CD4-positive, alpha-beta T cell (primary cell): ENCODE data around the gene PHLDA2. TPM values are rescaled to one million over a fixed set of nuclear protein-coding genes. Genes with fewer than 3 reads are reported as not detected.

Experiments used
- ATAC-seq: fragments of 200-7000 bp; cut with Tn5 transposase; one replicate; pipeline ENCODE4 v1.10.0; 2022; ENCODE audit warnings: mild to moderate bottlenecking; ENCODE audit not compliant: poor library complexity
- CTCF ChIA-PET: fragments of 350-600 bp; sonication (Branson Sonifier 250); formaldehyde crosslinking; loops from one replicate; lab custom pipeline; 2021; ENCODE audit warnings: antibody characterized with exemption, inconsistent platforms; lab: Charles Lee
- POLR2A ChIA-PET: fragments of 350-600 bp; sonication (Branson Sonifier 250); formaldehyde crosslinking; loops from one replicate; lab custom pipeline; 2021; ENCODE audit warnings: antibody characterized with exemption, inconsistent platforms; lab: Charles Lee
- DNase-seq, 14 experiments: peaks; one replicate each; pipeline ENCODE4 v3.0.0-alpha.2; 2013 to 2020; ENCODE audit warnings: mixed read lengths in 2 of 14
- H3K27ac ChIP-seq, 2 donors: one replicate each; pipeline versions ENCODE4 v1.5.1 to v1.7.0; 2013; ENCODE audit warnings: low read length in 2 of 2, low read depth in 1 of 2, mild to moderate bottlenecking in 1 of 2
- H3K27me3 ChIP-seq, 2 experiments: 1 replicate in 1 of 2; 2 replicates in 1 of 2; pipeline versions ENCODE4 v1.6.1 to v1.7.0; 2013; ENCODE audit warnings: low read length in 2 of 2, control low read depth in 1 of 2, mild to moderate bottlenecking in 1 of 2, moderate library complexity in 1 of 2; ENCODE audit not compliant: insufficient read depth in 2 of 2, control insufficient read depth in 1 of 2
- H3K36me3 ChIP-seq: one replicate; pipeline ENCODE4 v1.6.1; 2013; ENCODE audit warnings: low read length, control low read depth; ENCODE audit not compliant: insufficient read depth
- H3K4me1 ChIP-seq: one replicate; pipeline ENCODE4 v1.6.1; 2013; ENCODE audit warnings: low read length, control low read depth; ENCODE audit not compliant: insufficient read depth
- H3K4me3 ChIP-seq: one replicate; pipeline ENCODE4 v1.5.1; 2013; ENCODE audit warnings: mild to moderate bottlenecking, low read length, moderate library complexity
- H3K9me3 ChIP-seq, 2 experiments: 1 replicate in 1 of 2; 2 replicates in 1 of 2; pipeline versions ENCODE4 v1.6.1 to v1.7.0; 2013; ENCODE audit warnings: low read length in 2 of 2, mild to moderate bottlenecking in 2 of 2, control low read depth in 1 of 2, moderate library complexity in 1 of 2; ENCODE audit not compliant: control insufficient read depth in 1 of 2, insufficient read depth in 1 of 2
- H3K27ac Mint-ChIP-seq: one replicate; pipeline ENCODE4 v1.8.0; 2020; ENCODE audit warnings: mixed read lengths
- H3K27me3 Mint-ChIP-seq: one replicate; pipeline ENCODE4 v1.8.0; 2021; ENCODE audit warnings: mixed read lengths
- H3K36me3 Mint-ChIP-seq: one replicate; pipeline ENCODE4 v1.8.0; 2021; ENCODE audit warnings: low read depth, mixed read lengths
- H3K4me1 Mint-ChIP-seq: one replicate; pipeline ENCODE4 v1.8.0; 2021; ENCODE audit warnings: low read depth, mixed read lengths
- H3K4me3 Mint-ChIP-seq: one replicate; pipeline ENCODE4 v1.8.0; 2020; ENCODE audit warnings: mild to moderate bottlenecking, mixed read lengths
- H3K9me3 Mint-ChIP-seq: one replicate; pipeline ENCODE4 v1.8.0; 2020; ENCODE audit warnings: mixed read lengths
- intact Hi-C, 2 experiments: fragments of 100-400 bp; cut with DNase I in 1 of 2; cut with micrococcal nuclease in 1 of 2; formaldehyde crosslinking; loops; one replicate each; pipeline versions ENCODE4 v1.15.1 to v1.9.0; 2023 to 2025; cut with DNase I, micrococcal nuclease
- total RNA-seq, 174 experiments: library from RNA in 2 of 174; stranded (reverse) in 2 of 174; gene quantifications; one replicate each; pipeline ENCODE4 v1.2.3 and lab custom pipeline; 2021 to 2026
- TF ChIP-seq, protein P1 (sequence below): fragments of 200-600 bp; IDR thresholded peaks from one replicate; pipeline ENCODE4 v1.8.0; 2022; ENCODE audit warnings: antibody characterized with exemption, mild to moderate bottlenecking

PHLDA2 gene
- total RNA-seq, 2 experiments from 2014 or later, result 1.1 to 1.3 TPM

DNA sequence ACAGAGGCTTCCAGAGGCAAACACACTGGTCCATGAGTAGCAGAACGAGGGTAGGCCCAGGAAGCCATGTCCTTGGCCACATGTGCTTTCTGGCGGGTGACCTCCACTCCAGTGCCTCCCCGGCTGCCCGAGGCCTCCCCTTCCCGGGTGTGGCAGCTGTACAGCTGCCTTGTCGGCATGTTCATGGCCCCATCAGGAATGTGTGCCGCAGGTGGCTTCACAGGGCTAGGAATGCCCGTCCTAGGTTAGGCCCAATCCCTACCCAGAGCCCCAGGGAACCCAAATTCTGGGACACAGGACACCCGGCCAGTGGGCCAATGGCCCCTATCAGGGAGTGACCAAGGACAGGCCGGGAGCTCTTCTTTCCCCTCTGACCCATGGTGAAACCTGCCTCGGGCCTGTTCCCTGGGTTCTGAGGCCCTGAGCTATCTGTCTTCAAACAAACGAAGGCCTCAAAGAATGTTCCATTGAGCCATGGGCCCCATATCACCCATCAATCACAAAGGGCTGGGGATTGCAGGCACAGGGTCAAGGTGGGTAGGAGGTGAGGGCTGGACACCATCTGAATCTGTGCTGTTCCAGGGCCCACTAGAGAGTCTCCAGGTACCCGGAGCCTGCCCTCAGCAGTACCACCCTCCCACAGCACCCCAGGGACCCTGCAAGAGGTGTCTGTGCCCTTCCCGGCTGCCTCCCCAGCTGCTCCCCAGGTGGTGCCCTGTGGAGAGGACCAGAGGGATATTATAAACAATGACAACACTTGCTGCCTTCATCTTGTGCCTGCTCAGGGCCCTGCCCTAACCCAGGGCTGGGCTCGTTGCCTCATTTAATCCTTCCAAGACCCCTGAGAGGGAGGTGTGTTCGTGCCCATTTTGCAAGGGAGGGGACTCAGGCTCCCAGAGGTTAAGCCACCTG is 39.6 kb downstream of the PHLDA2 start:
- TF ChIP-seq, protein P1, sequence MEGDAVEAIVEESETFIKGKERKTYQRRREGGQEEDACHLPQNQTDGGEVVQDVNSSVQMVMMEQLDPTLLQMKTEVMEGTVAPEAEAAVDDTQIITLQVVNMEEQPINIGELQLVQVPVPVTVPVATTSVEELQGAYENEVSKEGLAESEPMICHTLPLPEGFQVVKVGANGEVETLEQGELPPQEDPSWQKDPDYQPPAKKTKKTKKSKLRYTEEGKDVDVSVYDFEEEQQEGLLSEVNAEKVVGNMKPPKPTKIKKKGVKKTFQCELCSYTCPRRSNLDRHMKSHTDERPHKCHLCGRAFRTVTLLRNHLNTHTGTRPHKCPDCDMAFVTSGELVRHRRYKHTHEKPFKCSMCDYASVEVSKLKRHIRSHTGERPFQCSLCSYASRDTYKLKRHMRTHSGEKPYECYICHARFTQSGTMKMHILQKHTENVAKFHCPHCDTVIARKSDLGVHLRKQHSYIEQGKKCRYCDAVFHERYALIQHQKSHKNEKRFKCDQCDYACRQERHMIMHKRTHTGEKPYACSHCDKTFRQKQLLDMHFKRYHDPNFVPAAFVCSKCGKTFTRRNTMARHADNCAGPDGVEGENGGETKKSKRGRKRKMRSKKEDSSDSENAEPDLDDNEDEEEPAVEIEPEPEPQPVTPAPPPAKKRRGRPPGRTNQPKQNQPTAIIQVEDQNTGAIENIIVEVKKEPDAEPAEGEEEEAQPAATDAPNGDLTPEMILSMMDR, result no peak
- no peak overlapping the region for H3K4me3 Mint-ChIP-seq
- ChIA-PET CTCF (interaction anchor here (1.3 to 9.0 kb wide), 4 partner anchors 9 to 584 kb away, joined by 3 to 158 read pairs (median 8); a partner anchor contains a TSS), POLR2A (interaction anchor here (2.4 to 3.9 kb wide), 2 partner anchors 12 to 357 kb away, joined by 18 to 25 read pairs; a partner anchor contains a TSS)
- DNase-seq (no peak), ATAC-seq (no peak)
- intact Hi-C loops, result loop anchor here in 1 of 2 experiments (2.0 to 10.0 kb wide), 8 partner anchors 103 to 1125 kb away; partner anchors contain the start of genes C11orf21, CTSD, KCNQ1OT1 and NAP1L4
- peaks cover 62% of the 10 kb centered on the region for H3K4me1 ChIP-seq
- H3K27ac ChIP-seq, result no peak overlapping the region
- no peaks in the 10 kb centered on the region for H3K27me3 Mint-ChIP-seq
- H3K27me3 ChIP-seq, result no peaks in the 10 kb centered on the region
- H3K36me3 ChIP-seq, result no peaks in the 10 kb centered on the region
- H3K36me3 Mint-ChIP-seq, result no peaks in the 10 kb centered on the region
- no peak overlapping the region for H3K4me3 ChIP-seq
- peaks cover 38% of the 10 kb centered on the region for H3K4me1 Mint-ChIP-seq
- no peak overlapping the region for H3K27ac Mint-ChIP-seq
- no peaks in the 10 kb centered on the region for H3K9me3 ChIP-seq
- no peaks in the 10 kb centered on the region for H3K9me3 Mint-ChIP-seq

DNA sequence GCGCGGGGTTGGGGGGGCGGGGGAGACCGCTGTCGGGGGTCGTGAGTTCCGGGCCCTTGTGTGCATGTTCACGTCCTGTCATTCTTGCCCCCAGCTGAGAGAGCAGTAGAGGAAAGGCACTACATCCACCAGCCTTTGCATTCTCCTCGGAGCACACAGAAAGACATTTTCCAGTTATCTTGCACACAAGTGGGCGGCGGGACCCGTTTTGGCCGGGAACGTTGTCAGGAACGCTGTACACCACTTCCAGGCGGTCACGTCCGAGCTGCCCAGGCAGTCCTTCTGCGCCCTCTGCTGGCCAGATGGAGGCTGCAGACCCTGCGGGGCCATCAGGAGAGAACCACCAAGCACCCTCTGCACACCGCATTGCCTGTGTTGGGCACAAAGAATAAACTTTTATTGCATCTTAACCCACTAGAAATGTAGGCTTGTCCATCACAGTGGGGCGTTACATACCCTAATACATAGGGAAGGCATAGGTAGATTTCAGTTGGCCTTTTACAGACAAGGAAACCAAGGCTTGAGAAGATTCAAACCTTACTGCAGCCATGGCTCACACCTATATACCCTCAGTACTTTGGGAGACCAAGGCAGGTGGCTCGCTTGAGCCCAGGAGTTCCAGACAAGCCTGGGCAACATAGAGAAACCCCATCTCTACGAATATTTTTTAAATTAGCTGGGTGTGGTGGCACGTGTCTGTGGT is 40.8 kb downstream of the PHLDA2 start:
- intact Hi-C loops, result loop anchor here (1.0 to 10.0 kb wide), 8 partner anchors 104 to 586 kb away; partner anchors contain the start of genes C11orf21 (in 1 of the 2), NAP1L4 (in 1 of the 2), TRPM5 (in 1 of the 2) and TSPAN32 (in 1 of the 2)
- H3K27me3 Mint-ChIP-seq, result no peaks in the 10 kb centered on the region
- peaks cover 67% of the 10 kb centered on the region for H3K4me1 ChIP-seq
- DNase-seq, result peak; percentile 77 to 94 (median 85)
- H3K36me3 Mint-ChIP-seq, result no peaks in the 10 kb centered on the region
- peaks cover 38% of the 10 kb centered on the region for H3K4me1 Mint-ChIP-seq
- peak overlapping the region; percentile 63 for H3K27ac Mint-ChIP-seq
- peak; percentile 32 for ATAC-seq
- no peak overlapping the region for H3K4me3 ChIP-seq
- H3K9me3 Mint-ChIP-seq, result no peaks in the 10 kb centered on the region
- no peaks in the 10 kb centered on the region for H3K27me3 ChIP-seq
- H3K27ac ChIP-seq, result no peak overlapping the region
- peak overlapping the region; percentile 65 for H3K4me3 Mint-ChIP-seq
- no peaks in the 10 kb centered on the region for H3K36me3 ChIP-seq
- ChIA-PET CTCF (interaction anchor here (0.7 to 9.0 kb wide), 13 partner anchors 10 to 583 kb away, joined by 3 to 158 read pairs (median 4); partner anchors contain the start of gene TRPM5), POLR2A (interaction anchor here (1.0 to 2.4 kb wide), 3 partner anchors 57 to 461 kb away, joined by 3 to 25 read pairs (median 5); no protein-coding TSS in a partner anchor)
- no peaks in the 10 kb centered on the region for H3K9me3 ChIP-seq
- TF ChIP-seq, protein P1, result peak; percentile 96
